Activated T-helper 9 cell treated with anti-CD3 and anti-CD28 coated beads, Interleukin-2, amount 50 U/mL, for 16 hours (primary cell): ENCODE results near the gene YDJC.
"Not testable (repeated sequence)": the region's sequence is repeated elsewhere in the genome, so short reads cannot be mapped to it uniquely, and the experiment has no call there.

ENCODE experiments used
- DNase-seq: peaks from one replicate; pipeline ENCODE4 v3.0.0-alpha.2; 2020; ENCODE audit warnings: low read depth

YDJC gene, protein sequence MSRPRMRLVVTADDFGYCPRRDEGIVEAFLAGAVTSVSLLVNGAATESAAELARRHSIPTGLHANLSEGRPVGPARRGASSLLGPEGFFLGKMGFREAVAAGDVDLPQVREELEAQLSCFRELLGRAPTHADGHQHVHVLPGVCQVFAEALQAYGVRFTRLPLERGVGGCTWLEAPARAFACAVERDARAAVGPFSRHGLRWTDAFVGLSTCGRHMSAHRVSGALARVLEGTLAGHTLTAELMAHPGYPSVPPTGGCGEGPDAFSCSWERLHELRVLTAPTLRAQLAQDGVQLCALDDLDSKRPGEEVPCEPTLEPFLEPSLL

DNA sequence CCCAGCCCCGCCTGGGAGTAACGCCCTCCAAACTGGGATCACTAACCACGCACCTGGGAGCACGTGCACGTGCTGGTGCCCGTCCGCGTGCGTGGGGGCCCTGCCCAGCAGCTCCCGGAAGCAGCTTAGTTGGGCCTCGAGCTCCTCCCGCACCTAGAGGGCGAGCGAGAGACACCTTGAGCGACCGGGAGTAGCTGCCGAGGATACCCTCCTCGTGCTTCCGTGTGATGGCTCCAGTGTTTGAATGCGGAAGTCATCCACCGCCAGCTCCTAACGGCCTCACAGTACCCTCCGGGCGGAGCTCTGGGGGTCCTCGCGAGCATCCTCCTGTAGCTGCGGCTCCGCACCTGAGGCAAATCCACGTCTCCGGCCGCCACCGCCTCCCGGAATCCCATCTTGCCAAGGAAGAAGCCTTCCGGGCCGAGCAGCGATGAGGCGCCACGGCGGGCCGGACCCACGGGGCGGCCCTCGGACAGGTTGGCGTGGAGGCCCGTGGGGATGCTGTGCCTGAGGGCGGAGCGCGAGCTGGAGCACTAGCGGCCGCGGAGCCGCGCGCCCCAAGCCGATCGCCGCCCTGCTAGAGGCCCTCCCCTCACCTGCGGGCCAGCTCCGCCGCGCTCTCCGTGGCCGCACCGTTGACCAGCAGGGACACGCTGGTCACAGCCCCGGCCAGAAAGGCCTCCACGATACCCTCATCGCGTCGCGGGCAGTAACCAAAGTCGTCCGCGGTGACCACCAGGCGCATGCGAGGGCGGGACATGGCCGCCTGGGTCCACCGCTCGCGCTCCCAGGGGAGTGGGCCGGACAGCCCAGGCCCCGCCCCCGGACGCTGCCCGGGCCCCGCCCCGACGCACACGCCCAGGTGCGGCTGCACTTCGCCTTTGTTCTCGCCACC, at the start of gene YDJC:
Gene YDJC, minus strand, starts transcription at position 768 of the 895 bp plus-strand sequence. Its CDS starts 8 bp downstream, at position 760.
- peak; percentile 93 for DNase-seq

DNA sequence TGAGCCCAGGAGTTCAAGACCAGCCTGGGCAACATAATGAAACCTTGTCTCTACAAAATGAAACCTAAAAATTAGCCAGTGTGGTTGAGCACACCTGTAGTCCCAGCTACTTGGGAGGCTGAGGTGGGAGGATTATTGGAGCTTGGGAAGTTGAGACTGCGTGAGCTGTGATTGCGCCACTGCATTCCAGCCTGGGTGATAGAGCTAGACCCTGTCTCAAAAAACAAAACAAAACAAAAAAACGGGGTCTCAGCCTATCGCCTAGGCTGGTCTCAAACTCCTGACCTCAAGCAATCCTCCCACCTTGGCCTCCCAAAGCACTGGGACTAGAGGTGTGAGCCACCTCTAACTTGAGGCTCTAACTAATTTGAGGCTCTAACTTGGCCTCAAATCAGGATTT, 49.6 kb upstream of the YDJC start:
- DNase-seq, result no peak

DNA sequence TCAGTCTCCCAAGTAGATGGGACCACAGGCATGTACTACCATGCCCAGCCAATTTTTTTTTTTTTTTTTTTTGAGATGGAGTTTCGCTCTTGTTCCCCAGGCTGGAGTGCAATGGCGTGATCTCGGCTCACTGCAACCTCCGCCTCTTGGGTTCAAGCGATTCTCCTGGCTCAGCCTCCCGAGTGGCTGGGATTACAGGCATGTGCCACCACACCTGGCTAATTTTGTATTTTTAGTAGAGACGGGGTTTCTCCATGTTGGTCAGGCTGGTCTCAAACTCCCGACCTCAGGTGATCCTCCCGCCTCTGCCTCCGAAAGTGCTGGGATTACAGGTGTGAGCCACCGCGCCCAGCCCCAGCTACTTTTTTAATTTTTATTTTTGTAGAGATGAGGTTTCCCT, 49.0 kb upstream of the YDJC start:
- not testable (repeated sequence) for DNase-seq

DNA sequence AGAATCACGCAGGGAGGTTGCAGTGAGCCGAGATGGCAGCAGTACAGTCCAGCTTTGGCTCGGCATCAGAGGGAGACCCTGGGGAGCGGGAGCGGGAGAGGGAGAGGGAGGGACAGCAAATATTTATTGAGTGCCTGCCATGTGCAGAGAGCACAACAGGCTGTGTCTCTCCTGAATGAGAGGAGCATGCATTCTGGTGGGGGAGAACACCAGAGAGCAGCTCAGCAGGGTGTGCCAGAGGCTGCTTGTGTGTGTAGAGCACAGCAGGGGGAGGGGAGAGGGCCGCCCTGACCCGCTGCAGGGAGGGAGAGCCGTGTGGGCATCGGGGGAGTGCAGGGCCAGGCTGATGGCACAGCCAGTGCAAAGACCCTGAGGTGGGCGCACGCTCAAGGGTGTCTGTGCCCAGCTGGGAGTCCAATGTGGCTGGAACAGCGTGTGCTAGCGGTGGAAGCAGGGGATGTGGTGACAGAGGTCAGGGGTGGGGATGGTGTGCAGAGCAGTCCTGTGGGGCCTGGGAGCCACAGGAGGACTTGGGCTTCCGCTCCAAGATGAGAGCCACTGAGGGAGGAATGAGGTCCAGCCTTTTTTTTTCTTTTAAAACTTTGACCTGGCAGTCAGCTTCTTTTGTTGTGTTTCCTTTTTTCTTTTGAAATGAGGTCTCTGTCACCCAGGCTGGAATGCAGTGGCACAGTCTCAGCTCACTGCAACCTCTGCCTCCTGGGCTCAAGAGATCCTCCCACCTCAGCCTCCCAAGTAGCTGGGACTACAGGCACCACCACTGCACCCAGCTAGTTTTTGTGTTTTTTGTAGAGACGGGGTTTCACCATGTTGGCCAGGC, 48.0 kb upstream of the YDJC start:
- DNase-seq, result no peak

DNA sequence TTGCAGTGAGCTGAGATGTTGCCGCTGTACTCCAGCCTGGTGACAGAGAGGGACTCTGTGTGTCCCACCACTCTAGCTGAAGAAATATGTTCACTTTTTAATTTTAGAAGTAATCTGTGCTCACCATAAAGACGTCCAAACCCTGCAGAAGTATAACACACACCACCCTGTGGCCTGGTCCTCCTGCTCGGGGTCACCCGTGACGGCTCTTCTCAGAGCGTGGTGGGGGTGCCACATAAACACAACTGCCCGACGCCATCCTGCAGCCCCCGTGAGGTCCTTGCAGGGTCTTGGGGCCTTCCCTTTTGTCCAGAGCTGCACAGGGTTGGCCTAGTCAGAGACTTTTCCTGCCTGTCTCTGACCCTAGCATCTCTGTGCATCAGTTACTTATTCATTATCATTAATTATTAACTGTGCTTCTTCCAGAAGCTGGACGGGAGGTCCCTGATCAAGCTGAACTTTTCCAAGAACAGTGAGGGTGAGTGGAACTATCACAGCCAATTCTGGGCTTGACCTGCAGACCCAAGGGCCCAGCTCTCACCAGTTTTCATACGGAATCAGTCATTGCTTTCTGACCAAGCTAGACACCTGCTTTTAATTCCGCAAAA, 44.9 kb upstream of the YDJC start:
- DNase-seq, result no peak

DNA sequence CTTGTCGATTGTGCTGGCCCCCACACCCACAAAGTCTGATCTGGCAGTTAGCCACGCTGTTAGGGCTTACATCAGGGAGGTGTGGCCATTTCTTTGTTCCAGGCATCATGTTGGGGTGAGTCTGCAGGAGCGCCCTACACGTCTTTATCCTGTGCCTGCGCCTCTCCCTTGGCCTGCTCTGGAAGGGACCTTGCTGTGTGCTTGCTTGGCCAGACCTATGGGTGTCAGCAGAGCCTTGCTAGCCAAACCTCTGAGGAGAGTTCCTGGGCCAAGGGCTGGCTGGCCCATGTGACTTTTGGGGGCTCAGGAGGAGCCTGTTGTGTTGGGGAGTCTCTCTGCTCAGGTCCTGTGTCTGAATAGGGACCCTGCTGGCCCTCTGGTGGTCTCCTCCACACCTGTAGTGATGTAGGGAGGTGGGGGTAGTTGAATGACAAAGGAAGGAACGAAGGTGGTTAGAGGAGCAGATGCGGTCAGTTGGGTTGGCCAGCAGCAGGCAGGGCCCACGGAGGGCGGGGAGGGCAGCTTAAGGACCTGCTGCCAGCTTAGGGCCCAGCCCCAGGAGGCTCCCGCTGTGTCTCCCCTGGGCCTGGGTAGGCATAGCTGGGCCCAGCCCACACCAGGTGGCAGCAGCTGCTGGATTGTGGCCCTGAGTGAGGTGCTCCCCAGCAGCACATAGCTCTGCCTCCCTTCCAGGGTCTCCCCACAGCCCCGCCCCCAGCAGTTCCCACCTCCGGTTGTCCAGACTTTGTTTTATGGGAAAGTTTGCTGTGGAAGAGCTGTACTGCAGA, 43.9 kb upstream of the YDJC start:
- no peak for DNase-seq

DNA sequence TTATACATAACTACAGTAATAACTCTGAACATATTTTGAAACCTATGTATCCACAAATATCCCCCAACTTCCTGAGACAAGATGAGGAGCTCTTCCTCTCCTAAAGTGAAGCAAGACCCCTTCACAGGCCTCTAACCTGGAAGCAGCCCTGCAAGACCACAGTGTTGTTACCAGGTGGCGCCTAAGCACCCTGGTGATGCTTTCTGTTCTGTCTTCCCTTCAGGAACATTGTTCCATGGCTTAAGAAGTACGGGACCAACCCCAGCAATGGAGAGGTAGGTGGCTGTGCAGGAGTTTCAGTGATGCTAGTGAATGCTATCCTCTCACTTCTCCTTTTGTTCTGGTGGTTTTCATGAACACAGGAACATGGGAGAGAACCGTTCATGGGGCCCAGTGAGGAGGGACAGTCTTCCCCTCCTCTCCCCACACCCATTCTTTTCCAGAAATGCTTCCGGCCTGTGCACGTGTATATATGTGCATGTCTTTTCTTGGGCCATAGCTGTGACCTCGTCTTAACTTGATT, 42.3 kb upstream of the YDJC start:
- DNase-seq, result no peak

DNA sequence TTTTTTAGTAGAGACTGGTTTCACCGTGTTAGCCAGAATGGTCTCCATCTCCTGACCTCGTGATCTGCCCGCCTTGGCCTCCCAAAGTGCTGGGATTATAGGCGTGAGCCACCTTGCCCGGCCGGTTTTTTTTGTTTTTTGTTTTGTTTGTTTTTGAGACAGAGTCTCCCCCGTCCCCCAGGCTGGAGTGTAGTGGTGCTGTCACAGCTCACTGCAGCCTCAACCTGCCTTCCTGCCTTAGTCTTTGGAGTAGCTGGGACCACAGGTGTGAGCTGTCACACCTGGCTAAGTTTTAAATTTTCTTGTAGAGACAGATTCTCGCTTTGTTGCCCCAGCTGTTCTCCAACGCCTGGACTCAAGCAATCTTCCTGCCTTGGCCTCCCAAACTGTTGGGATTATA, 39.2 kb upstream of the YDJC start:
- DNase-seq, result no peak

DNA sequence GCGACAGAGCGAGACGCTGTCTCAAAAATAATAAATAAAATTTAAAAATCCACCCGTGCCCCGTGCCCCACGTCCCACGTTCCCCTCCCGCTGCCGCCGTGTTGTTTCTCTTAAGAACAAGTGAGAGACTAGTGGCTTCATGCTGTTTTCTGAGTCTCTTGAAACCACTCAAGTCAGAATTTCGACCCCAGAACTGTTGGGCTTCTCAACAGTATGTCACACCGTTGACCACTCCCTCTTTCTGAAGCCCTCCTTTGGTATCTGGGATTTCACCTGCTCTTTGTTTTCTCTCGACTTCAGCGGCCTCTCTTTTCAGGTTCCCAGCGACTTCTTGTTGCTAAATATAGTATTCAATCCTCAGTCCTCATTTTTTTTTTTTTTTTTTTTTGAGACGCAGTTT, 37.0 kb upstream of the YDJC start:
- DNase-seq, result no peak

DNA sequence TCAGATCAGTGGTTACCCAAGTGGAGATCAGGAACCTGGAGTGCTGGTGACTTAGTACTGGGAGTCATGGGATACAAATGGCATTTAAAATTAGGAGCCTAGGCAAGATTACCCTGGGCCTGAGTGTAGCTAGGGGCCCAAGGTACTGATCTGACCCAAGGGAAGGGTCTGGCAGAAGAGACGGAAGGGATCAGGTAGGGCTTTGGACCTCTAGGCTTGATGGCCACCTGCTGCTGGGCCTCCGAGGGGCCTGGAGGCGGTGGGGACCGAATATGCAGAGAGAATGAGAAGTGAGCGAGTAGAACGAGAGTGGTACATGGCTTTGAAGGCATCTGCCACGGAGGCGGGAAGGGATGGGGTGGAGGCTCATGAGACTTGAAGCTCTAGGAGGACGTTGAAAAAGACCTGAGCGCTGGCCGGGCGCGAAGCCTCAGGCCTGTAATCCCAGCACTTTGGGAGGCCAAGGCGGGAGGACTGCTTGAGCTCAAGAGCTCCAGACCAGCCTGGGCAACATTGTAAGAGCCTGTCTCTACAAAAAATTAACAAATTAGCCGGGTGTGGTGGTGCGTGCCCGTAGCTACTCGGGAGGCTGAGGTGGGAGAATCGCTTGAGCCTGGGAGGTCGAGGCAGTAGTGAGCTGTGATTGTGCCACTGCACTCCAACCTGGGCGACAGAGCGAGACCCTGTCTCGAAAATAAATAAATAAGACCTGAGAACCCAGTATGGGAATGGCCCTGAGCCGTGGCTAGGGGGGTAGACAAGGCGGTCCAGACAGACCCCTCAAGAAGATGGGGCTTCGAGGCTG, 35.4 kb upstream of the YDJC start:
- DNase-seq, result no peak

DNA sequence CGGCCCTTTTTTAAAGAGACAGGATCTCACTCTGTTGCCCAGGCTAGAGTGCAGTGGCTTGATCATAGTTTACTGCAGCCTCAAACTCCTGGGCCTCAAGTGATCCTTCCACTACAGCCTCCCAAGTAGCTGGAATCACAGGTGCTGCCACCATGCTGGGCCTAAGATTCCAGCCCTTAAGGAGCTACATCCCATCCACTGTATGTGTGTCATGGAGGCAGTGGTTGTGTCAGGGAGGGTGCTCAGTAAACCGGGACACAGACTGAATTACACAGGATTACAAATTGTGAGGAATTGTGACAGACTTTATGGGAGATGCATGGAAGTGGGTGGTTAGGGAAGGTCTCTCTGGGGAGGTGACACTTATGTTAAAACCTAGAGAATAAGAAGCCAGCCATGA, 33.9 kb upstream of the YDJC start:
- DNase-seq, result no peak

DNA sequence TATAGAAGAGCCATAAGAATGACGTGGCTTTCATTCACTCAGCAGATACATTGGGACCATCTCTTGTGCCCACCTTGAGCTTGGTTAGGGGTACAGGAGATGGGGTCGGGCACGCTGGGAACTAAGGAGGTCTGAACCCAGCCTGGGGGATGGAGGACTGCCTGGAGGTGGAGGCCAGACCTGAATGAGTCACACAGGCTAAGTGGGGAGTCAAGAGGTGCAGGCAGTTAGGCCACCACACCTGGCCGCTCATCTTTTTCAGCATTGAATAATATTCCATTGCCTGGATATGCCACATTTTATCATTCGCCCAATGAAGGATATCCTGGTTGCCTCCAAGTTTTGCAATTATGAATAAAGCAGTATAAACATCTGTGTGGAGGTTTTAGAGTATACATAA, 32.2 kb upstream of the YDJC start:
- DNase-seq, result no peak

DNA sequence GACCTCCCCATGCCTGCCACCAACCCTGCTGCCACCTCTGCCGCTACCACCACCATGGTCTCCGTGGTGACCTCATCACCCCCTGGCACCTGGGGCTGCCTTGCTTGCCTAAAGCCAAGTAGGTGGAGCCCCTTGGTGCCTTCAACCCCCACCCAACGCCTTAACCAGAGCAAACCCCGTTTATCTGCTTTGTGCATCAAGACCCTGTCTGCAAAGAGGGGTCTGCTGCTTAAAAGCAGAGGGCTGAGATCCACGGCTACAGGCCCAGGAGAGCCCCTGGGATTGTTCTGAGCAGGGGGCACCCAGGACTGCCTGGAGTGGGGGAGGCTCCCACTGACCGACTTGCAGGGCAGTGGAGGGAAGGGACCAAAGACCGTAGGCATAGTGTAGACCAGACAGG, 31.1 kb upstream of the YDJC start:
- no peak for DNase-seq

DNA sequence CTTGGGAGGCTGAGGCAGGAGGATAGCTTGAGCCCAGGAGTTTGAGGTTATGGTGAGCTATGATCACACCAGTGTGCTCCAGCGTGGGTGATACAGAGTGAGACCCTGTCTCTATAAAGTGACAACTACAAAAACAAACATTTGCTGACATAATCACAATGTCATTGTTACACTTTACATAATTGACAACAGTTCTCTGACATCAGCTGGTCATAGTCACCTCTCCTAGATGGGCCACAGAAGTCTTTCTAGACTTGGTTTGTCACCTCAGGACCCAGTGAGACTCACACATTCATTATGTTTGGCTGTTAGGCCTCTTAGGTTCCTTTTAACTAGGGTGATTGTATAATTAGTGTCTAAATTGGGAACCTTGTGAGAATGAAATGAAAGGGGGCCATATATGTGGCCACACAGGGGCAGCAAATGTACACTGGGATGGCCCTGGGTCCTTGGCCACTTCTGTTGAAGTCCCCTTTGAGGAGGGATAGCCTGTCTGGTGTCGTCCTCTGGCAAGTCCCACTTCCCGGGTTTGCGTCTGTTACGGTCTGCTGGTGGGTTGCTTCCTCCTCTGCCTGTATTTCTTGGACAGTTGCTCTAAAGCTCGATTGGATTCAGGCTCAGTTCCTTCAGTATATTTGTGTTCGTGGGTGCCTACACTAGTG, 30.2 kb upstream of the YDJC start:
- DNase-seq, result no peak

DNA sequence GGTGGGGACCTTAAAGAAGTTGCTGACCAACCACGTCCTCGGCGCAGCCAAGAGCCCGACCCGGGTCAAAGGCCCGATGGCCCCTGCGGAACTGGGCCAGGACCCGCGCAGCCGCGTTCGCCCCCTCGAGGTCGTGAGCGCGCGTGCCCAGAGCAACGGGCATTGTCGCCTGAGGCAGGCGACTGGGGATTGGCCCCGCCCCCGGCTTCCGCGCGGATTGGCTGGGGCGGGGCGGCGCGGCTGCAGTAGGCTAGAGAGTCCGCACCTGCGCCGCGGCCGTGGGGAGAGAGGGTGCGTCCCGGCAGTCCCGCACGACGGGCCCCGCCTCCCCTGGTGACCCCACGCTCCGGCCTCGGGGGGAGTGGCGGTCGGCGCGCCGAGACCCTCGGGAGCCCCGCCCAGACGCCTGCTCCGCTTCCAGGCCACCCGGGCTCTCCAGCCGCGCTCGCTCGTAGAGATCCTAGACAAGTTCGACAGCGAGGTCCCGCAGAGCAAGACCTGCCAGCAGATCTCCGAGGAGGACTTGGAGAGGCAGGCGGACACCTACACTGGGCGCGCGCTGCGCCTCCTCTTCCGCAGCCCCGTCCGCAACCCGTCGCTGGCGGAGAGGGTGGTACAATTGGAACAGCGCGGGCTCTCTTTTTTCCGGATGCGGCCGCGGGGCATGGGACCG, 27.7 kb upstream of the YDJC start:
- peak; percentile 70 for DNase-seq

DNA sequence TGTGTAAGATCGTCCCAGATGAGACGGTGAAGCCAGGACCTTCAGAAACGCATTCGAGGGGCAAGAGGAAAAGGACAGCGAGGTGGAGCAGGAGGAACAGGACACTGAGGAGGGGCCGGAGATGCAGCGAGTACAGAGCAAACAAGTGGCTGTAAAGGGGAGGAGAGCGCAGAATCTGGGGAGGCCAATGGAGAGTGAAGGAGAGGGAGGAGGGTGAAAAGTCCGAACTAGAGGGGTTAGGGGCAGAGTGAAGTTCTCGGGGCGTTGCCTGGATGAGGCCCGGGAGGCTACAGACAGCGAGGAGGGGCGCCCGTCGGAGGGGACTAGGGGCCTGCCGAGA, 27.2 kb upstream of the YDJC start:
- no peak for DNase-seq

DNA sequence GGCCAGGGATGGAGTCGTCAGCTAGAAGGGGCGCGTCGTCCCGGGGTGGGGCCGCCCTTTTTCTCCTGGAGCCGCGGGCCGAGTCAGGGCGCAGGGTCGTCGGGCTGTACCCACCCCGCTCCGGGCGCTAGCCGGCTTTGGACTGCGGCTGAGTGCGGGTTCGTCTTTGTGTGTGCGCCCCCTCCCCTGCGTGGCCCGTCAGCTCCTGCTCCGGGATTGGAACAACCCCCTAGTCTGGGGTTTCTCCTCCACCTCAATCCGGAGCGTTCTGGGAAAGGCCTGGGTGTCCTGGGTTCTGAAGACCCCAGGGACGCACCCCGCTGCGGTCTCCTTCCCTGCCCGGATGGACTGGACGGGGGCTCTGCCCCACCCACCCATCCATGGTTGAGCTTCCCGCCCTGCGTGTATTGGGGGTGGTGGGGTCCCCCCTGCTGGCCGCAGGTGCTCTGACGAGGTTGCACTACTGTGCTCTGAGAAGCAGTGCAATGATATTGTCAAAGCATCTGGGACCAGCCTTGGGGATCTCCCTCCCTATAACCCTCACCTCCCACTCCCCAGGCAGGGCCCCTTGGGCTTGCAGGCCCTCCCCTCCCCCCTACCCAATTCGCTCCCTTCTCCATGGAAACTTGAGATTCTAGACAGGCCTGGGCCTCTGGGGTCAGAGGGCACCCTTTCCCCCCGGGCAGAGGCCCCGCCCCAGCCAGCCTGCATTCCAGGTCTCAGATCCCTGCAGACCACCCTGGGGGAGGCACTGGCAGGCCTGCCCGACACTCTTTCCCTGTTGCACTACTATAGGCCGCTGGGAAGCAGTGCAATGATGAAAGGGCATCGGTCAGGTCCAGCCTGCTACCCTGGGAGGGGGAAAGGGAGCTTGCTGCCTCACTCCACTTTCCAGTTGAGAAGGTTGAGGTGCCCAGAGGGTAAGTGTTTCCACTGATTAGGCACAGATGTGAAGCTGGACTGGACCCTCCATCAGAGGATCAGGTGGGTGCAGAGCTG, 23.0 kb upstream of the YDJC start:
- DNase-seq, result no peak

DNA sequence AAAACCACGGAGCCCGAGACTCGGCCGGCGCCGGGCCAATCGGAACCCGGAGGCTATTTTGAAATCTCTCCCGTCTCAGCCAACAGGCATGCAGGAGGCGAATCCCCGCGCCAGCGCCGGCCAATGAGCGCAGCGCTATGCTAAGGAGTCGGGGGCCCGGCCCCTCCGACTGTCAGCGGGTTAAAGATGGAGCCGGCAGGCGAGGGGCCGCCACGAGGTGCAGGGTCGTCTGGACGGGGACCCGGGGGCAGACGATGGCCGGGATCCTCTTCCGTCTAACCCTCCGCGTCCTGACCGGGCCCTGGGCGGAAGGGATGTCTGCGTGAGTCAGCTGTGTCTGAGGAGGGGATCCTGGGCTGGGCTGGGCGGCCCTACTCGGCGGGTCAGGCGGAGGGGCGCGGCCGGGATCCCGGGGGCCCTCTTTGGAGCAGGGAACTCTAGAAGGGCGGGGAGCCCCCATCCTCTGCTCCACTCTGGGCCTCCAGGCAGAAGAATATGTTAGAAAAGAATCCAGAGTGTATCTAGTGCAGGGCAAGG, 22.3 kb upstream of the YDJC start:
- DNase-seq, result peak; percentile 74
